ENCODE data around the gene ZNF532. TPM values are rescaled to one million over a fixed set of nuclear protein-coding genes. Genes with fewer than 3 reads are reported as not detected.
"Not testable (repeated sequence)": the region's sequence is repeated elsewhere in the genome, so short reads cannot be mapped to it uniquely, and the experiment has no call there.

Gene ZNF532
- total RNA-seq, 1 donor from 2014 or later, result 207 TPM

DNA sequence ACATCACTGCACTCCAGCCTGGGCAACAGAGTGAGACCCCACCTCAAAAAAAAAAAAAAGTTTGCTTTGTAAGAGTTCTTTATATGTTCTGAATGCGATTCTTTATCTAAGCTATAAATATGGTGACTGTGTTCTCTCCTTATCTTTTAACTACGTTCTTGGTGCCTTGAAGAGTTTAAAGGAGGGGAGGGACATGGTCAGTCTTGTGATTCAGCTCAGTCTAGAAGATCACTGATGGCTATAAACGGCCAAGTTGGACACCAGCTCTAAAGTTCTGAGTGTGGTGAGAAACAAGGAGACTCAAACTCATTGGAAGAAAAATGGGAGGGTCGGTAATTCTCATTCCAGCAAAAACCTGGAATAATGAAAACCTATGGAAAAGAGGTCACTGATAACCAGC is 146.6 kb downstream of the ZNF532 start:
- no peak for DNase-seq

DNA sequence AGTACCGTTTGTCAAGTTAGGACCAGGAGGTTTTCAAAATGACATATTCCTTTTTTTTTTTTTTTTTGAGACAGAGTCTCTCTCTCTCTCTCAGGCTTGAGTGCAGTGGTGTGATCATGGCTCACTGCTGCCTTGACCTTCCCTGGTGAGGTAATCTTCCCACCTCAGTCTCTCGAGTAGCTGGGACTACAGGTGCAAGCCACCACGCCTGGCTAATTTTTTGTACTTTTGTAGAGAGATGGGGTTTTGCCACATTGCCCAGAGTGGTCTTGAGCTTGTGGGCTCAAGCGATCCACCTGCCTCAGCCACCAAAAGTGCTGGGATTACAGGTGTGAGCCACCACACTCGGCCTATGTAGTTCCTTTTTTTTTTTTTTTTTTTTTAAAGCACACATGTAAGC is 147.1 kb downstream of the ZNF532 start:
- no peak for DNase-seq

DNA sequence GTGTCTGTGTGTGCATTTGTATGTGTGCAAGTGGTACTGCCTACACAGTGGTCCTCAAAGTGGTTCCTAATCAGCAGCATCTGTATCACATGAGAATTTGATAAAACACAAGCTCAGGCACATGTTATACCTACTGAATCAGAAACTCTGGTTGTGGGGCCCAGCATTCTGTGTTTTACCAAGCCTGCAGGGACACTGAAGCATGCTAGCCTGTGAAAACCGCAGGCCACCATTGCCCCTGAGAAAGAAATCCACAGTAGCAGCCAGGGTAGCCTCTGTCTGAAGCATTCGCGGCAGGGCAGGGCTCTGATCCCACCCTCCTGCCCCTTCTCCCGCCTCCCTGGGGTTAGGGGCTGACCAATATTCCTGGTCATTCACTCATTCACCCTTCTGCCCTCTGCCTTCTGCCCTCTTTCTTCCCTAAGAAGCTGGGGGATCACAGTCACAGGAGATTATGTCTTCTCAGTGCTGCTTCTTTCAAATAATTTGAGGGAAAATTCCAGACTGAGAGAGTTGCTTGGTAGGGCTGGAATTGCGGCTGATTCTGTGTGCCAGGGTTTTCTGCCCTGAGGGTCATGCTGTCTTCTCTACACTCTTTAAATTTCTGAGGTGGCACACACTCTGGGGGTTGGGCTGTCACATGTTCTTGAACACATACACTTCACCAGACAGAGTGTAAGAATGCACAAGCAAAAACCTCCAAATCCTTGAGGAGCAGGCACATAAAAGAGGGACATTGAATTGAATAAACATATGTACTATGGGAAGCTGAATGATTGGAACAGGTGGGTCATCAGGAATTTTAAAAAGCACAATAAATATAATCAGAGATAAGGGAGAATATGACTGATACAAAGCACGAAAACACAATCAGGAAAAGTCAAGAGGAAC is 148.4 kb downstream of the ZNF532 start:
- no peak for DNase-seq

DNA sequence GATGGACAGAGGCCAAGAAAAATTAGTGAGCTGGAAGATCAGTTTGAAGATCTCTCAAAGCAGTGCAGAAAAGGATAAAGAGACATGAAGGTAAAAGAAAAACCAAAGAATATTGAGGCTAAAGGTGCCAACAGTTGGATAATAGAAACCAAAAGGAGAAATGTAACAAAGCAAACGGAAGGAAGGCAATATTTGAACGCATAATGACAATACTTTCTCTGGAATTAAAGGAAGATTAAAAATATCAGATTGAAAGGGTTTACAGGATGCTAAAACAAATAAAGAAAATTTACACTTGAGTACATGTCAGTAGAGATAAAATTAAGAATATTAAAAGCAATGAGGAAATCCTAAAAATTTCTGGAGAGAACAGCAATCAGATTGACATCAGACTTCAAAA is 149.1 kb downstream of the ZNF532 start:
- no peak for DNase-seq

DNA sequence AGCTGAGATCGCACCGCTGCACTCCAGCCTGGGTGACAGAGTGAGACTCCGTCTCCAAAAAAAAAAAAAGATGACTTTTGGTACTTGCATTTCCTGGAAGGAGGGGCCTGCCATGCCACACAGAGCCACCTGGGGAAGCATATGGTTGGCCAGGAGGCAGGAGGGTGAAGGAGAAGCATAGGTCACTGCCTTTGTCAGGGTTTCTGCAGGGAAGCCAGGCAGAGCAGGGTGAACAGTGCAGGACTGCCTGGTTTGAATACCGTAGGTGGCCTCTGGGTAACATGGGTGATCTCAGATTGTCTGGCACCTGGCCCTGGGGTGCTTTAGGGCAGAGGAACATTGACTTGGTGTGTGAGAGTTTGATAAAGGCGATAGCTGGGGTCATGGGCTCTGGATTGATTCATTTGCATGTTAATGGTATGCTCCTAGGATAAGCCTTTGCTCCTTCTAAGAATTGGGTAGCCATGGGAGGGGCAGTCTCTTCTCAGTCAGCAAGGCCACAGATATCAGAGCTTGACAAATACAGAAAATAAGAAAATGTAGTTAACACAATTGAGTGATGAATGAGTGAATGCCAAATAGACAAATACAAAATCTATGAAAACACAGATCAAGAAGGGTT is 151.0 kb downstream of the ZNF532 start:
- no peak for DNase-seq

DNA sequence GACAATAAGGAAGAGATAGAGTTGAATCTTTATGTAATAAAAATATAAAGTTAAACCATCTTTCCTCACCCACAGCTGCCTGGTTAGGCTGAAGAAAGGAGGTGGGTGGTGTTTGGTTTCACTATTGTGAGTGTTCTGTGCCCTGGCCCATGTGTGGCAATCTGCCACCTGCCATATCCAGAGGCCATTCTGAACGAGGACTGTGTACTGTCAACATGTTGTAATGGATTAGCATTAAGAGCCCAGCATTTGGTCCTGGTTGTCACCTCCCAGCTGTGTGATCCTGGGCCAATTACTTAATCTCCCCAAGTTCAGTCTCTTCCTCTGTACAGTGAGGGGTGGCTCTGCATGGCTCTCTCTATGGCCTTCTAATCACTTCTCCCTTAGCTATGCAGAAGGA is 156.8 kb downstream of the ZNF532 start:
- DNase-seq, result no peak

DNA sequence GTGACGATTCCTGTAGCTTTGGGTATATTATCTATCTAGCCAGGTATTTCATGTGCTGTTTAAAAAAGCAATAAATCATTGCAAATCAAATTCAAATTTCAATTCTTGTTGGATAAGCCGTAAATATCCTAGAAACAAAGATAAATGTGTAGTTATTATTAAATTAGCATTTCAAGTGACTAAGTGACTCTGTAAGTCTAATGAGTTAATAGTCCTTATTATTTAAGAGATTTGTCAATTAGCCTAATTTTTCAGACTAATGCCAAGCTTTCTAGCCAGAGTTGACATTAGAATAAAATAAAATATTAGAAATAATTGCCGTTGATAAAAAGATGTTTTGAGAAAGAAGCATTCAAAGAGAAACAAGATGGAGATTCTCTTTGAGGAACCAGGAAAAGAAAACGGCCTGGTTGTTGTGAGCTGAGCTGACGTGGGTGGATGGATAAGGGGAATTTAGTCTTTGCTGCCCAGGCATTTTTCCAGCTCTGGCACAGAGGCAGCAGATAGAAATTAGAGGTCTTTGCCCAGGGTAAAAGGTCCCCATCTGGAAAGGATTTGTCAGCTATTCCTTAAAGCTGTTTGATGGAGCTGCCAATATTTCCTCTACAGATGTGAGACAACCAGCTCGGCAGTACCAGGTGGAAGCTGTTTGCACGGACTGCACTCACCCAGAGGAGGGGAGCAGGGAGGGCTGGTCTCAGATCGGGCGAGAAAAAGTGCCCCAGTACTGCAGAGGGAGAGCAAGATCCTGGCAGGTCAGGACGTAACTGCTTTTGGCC is 157.7 kb downstream of the ZNF532 start:
- no peak for DNase-seq

DNA sequence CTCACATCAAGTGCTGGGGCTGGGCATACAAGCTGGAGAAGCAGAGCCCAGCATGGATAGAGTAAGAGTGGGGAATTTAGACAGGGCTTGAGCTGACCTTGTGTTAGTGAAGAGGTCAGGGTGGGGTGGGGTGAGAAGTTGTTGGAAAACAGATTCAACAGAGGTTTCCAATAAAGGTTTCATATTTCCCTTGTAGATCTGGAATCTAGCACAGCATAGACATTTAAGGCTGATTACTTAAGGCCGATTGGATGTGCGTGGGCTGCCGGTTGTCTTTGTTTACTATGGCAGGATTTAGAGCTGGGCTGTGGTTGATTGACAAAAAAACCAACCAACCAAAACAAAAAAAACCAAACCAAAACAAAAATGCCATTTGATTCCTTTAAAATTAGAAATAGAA is 160.2 kb downstream of the ZNF532 start:
- no peak for DNase-seq

DNA sequence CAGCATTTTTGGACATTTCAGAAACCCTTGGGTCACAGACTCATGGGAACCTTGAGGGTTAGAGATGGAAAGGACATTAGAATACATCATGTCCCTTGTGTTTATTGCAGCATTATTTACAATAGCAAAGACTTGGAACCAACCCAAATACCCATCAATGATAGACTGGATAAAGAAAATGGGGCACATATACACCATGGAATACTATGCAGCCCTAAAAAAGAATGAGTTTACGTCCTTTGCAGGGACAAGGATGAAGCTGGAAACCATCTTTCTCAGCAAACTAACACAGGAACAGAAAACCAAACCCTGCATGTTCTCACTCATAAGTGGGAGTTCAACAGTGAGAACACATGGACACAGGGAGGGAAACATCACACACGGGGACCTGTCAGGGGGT is 160.9 kb downstream of the ZNF532 start:
- not testable (repeated sequence) for DNase-seq

DNA sequence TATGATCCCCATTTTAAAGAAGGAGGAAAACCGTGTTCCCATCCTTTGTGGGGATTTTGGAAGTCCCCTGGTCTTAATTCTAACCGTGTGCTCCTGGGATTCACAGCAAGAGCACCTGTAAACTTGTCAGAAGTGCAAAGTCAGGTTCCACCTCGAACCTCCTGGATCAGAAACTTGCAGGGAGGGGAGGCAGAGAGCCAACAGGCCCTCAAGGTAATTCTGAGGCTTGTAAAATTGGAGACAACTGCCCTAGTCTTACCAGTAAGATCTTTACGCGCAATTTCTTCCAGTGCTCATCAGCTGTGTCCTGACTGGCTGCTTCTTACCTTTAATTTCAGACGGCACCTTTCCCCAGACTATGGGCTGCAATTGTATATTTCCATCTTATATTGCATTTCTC is 161.7 kb downstream of the ZNF532 start:
- DNase-seq, result no peak

DNA sequence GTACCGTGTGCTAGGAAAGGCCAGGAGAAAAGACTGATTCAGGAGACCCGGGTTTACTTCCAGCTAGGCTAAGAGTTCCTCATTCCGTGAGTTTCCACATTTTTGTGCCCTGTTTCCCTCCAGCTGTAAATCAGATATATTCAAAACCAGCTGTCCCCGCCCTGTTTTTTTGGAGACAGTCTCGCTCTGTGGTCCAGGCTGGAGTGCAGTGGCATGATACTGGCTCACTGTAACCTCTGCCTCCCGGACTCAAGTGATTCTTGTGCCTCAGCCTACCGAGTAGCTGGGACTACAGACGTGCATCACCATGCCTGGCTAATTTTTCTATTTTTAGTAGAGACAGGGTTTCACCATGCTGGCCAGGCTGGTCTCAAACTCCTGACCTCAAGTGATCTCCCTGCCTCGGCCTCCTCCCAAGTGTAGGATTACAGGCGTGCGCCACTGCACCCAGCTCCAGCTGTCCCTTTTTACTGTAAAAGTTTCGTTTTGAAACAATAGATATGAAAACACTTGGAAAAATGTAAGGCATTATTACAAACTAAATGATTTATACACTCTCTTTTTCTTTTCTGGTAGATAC is 162.2 kb downstream of the ZNF532 start:
- no peak for DNase-seq

DNA sequence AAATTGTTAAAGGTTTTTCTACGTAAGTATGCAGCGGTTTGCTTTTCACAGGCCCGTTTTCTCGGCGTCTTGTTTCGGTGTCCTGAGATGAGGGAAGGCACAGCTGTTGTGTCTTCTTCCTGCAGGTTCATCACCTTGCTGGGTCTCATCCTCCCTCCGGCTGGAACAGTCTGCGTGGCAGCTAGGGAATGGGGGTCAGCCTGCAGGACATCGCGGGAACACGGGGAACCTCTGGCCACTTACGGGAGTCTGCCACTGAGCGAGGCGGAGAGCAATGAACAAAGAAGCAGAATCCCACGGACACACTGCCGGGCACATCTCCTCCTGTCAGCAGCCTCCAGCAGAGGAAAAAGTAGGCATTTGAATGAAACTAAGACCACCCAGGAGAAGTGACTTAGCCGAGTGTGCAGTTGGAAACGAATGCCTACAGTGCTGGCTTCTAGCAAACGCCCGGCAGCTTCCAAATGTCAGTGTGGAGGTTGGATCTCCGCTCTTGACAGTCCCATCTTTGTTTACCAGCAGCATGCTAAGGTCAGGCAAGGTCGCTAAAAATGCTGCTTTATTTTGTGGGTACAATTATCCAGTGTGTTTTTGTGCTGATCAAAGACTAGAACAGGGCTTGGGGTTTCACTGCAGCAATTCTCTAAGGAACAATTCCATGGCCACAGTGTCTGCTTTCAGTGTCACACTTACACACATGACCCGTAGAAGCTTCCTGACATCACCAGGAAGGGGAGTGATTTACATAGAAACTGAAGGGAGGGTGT is 165.2 kb downstream of the ZNF532 start:
- DNase-seq, result peak; percentile 35

DNA sequence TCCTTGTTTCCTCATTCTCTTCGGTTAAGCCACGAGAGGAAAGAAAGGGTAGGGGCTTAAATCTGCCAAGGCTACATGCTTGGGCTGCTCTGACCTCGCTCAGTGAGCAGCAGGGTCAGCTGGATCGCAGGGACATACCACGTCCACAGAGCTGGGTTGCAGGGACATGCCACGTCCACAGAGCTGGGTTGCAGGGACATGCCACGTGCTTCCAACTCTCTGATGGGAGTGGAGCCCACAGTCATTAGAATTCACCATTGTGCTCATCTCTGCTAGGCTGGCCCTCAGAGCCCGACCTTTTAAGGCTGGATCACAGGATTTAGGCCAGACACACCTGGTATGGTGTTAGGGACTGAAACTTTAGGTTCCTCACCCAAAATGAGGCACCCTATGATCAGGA is 167.6 kb downstream of the ZNF532 start:
- no peak for DNase-seq

DNA sequence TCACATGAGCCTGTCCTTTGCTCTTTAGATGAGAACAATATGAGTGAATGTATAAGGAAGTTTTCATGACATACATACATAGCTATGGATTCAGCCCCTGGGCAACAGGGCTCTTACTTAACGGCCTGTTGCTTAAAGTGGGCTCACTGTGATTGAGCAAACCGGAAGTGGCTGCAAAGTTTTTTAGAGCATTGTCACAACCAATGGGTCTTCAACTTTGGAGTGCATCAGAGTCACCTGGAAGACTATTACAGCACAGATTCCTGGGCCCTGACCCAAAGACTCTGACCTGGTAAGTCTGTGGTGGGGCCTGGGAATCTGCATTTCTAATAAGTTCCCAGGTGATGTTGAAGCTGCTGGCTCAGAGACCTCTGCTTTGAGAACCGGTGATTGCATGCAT is 168.7 kb downstream of the ZNF532 start:
- DNase-seq, result no peak

DNA sequence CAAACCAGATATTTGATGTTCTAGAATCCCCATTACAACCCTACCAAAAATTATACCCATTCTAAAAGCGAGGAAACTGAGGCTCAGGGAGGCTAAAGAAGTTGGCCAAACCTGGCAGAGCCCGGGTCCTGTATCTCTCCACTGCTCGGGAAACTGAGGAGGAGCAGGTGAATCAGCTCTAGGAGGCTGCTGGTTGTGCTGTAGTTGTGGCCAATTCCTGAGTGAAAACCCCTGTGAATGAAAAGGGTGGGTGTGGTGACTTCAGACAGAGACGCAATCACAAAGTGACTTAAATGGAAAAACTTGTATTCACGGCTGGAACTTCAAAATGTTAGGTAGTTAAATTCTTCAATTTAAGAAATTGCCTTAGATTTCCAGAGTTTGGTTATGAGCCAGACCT is 169.3 kb downstream of the ZNF532 start:
- no peak for DNase-seq

DNA sequence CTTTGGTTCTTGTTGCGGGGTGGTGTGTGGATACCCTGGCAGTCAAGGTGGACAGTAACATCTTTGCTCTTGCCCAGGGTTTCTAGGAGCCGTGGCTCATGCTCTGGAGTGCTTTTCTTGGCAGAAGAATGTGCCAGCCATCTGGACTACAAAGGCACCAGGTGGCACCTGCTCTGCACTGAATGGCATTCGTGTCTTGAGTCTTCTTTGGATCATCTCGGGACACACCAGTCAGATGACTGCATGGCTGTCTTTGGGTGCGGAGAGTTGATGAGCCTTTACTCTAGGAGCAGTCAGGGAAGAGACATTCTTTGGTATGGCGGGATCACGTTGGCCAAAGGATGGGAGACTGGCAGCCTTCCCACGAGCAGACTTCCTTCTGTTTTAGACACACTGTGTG is 170.9 kb downstream of the ZNF532 start:
- no peak for DNase-seq

Small RNA genes within 50 kb of the gene (small RNA-seq; reads per million reads assigned to genes)
- not detected for gene RF00096
- gene RNU2-69P, result 2.0 reads per million, percentile 84 among the genes with 10 or more reads in this experiment

Other genes starting within 250 kb of the ZNF532 start
- 0.47 TPM for gene ALPK2, start 235.8 kb upstream of the ZNF532 start, total RNA-seq
- gene MALT1, start 193.4 kb upstream of the ZNF532 start, total RNA-seq, result 25.4 TPM